ENCODE measurements around the gene PPP1R14C.

- no peak for TF ChIP-seq CTCF (conservative IDR thresholded peaks at IDR 0.05 in 1 of 2, IDR thresholded peaks at IDR 0.05 in 1 of 2; ENCODE audit: extremely low read depth in 1 of 2, insufficient read depth in 1 of 2, low read depth in 1 of 2, low read length in 2 of 2)
- TF ChIP-seq EZH2 (IDR thresholded peaks at IDR 0.05; ENCODE audit: borderline replicate concordance, low read length): no peak
Observed at GRCh38 chr6:150266309-150266708, 123.5 kb downstream of the PPP1R14C start.
